MV-4-11 (cell line): Measurements from ENCODE around the gene ASMTL.
"Not testable (repeated sequence)": the region's sequence is repeated elsewhere in the genome, so short reads cannot be mapped to it uniquely, and the experiment has no call there.

Experiments used
- DNase-seq: peaks from one replicate; lab custom pipeline; 2025; lab: John Stamatoyannopoulos, UW

ASMTL gene

DNA sequence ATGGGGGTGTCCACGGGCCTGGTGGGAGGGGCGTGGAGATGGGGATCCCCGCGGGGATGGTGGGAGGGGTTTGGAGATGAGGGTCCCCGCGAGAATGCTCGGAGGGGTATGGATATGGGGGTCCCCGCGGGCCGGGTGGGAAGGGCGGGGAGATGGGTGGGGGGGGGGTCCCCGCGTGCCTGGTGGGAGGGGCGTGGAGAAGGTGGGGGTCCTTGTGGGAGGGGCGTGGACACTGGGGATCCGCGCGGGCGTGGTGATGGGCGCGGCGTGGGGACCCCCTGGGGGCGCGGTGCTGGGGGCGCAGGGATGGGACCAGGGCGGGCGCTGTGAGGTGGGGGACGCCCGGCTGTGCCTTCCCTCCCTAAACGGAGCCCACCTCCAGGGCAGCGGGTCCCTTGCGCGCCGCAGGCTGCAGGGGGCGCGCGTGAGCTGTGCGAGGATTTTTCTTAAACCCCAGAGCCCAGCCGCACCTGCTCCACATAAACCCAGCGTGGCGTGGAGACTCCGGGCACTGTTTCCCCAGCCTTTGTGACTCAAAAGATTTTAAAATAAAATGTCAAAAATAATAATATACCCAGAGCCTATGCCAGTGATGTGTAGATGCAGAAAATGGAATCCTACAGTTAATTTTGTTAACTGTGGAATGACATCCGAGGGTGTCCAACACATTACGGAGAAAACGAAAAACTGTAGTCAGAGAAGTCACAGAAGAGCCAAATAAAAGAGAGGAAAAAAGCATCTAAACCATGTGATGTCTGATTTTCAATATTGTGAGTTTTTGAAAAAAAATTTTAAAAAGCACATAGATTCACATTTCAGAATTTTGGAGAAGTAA is 1.5 kb upstream of the ASMTL start:
- no peak for DNase-seq

GRCh38 chrX:1453395-1453783 is 680 bp upstream of the ASMTL start:
- no peak for DNase-seq

GRCh38 chrX:1451661-1452515 is 821 bp downstream of the ASMTL start:
- no peak for DNase-seq

GRCh38 chrX:1451251-1451660 is 1.5 kb downstream of the ASMTL start:
- DNase-seq = no peak

- DNase-seq = no peak
Observed at GRCh38 chrX:1450361-1451161, 2.1 kb downstream of the ASMTL start.

DNA sequence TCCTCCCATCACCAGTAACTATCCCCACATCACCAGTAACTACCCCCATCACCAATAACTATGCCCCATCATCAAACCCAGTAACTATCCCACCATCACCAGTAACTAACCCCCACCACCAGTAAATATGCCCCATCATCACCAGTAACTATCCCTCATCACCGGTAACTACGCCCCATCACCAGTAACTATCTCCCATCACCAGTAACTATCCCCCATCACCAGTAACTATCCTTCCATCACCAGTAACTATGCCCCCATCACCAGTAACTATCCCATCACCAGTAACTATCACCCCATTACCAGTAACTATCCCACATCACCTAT is 2.9 kb downstream of the ASMTL start:
- DNase-seq = no peak

GRCh38 chrX:1449036-1449822 is 3.5 kb downstream of the ASMTL start:
- no peak for DNase-seq

DNA sequence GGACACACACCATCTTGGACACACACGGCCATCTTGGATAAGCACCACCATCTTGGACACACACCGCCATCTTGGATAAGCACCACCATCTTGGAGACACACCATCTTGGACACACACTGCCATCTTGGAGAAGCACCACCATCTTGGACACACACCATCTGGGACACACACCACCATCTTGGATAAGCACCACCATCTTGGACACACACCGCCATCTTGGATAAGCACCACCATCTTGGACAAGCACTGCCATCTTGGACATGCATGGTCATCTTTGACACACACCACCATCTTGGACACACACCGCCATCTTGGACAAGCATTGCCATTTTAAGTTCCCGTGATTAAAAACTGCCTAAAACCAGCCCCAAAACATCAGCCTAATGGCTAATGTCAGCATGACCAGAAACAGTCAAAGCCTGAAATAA is 4.1 kb downstream of the ASMTL start:
- DNase-seq = not testable (repeated sequence)

DNA sequence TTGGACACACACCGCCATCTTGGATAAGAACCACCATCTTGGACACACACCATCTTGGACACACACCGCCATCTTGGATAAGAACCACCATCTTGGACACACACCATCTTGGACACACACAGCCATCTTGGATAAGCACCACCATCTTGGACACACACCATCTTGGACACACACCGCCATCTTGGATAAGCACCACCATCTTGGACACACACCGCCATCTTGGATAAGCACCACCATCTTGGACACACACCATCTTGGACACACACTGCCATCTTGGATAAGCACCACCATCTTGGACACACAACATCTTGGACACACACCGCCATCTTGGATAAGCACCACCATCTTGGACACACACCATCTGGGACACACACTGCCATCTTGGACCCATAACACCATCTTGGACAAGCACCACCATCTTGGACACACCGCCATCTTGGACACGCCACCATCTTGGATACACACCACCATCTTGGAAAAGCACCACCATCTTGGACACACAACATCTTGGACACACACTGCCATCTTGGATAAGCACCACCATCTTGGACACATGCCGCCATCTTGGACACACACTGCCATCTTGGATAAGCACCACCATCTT is 4.6 kb downstream of the ASMTL start:
- not testable (repeated sequence) for DNase-seq

DNA sequence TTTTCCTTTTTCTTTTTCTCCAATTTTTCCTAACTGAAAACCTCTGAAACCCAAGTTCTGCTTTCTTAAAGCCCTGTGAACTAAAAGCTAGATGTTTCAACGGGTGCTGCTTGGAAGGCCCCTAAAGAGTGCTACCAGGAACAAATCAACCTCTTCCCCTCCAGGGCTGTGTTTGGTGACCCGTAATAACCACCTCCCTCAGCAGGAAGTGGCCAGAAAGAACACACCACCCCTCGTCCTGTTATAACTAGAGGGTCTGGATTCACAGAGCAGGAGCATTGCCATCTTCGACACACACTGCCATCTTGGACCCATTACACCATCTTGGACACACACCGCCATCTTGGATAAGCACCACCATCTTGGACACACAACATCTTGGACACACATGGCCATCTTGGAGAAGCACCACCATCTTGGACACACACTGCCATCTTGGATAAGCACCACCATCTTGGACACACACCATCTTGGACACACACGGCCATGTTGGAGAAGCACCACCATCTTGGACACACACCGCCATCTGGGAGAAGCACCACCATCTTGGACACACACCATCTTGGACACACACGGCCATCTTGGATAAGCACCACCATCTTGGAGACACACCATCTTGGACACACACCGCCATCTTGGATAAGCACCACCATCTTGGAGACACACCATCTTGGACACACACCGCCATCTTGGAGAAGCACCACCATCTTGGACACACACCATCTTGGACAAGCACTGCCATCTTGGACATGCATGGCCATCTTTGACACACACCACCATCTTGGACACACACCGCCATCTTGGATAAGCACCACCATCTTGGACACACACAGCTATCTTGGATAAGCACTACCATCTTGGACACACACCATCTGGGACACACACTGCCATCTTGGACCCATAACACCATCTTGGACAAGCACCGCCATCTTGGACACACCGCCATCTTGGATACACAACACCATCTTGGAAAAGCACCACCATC is 5.4 kb downstream of the ASMTL start:
- not testable (repeated sequence) for DNase-seq

- DNase-seq = no peak
Observed at GRCh38 chrX:1444561-1445500, 7.9 kb downstream of the ASMTL start.

DNA sequence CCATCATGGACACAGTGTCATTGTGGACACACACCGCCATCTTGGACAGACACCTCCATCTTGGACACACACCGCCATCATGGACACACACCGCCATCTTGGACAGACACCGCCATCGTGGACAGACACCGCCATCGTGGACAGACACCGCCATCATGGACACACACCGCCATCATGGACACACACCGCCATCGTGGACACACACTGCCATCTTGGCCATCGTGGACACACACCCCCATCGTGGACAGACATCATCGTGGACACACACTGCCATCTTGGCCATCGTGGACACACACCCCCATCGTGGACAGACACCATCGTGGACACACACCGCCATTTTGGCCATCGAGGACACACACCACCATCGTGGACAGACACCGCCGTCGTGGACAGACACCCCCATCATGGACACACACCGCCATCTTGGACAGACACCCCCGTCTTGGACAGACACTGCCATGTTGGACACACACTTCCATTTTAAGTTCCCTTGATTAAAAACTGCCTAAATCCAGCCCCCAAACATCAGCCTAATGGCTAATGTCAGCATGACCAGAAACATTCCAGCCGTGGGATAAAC is 9.1 kb downstream of the ASMTL start:
- no peak for DNase-seq

- DNase-seq = no peak
Observed at GRCh38 chrX:1442724-1443367, 9.9 kb downstream of the ASMTL start.

DNA sequence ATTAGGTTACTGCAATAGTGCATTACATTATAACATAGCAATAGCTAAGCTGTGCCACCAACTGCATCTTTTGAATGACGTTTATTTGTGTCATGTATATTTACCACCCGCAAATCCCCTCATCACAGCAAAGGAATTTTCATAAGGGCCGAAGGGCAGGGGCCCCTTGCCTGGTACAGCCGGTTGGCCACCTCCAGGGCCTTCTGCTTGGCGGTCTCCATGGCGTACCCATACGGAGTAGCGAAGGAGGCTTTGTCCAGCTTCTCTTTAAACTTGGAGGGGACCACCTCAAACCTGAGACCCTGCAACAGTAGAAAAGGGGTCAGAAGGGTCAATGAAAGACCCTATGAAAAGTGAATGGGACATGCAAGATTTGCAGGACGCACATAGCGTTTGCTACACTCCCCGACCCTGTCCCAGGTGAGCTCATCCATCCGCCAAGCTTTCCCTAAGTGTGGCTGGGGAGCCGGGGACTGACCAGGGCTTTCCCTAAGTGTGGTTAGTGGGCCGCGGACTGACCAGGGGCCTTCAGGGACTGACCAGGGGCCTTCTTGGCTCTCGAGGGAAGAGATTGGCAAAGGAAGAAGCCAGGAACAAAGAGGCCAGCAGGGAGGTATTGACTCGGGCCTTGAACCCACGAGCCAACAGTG is 10.6 kb downstream of the ASMTL start:
- no peak for DNase-seq

DNA sequence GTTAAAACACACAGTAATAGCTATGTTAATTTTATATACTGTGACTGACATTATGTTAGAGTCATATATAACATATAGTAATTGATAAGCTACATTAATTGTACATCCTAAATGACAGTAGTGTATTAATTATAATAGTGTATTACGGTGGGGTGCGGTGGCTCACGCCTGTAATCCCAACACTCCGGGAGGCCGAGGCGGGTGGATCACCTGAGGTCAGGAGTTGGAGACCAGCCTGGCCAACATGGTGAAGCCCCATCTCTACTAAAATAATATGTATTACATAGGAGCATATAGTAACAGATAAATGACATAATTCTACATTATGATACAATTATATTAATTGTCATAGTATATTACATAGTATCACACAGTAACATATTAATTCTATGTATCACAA is 12.2 kb downstream of the ASMTL start:
- no peak for DNase-seq

DNA sequence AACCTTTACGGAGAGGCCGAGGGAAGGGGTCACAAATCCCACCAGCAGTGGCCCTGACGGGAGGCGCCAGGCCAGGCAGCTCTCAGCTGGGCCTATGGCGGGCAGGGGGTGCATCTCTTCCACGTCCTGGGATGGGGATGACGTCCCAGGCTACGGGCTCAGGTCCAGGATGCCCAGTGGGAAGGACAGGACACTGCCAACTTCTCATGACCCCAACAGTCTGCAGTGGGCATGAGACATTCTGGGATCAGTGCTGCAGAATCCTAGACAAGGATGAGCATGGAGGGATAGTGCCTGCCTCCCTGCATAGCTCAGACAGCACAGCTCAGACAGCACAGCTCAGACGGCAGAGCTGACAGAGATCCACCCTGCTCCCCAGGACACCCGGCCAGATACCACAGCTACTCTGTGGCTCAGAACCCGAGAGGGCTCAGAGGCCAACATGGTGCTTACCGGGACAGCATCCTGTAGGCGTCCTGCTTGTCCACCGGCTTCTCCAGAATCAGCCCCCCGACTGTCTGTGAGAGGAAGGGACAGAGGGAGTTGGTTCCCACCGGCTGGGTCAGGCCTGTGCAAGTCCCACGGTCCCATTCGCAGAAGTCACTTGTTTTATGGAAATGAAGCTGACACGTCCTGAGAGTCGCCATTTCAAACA is 17.3 kb downstream of the ASMTL start:
- DNase-seq = no peak

- DNase-seq = no peak
Observed at GRCh38 chrX:1434871-1435240, 17.9 kb downstream of the ASMTL start.
